ENCODE results near the gene TRANK1. TPM values are rescaled to one million over a fixed set of nuclear protein-coding genes. Genes with fewer than 3 reads are reported as not detected.
A peak's percentile ranks its signal among the peaks of the same experiment; 100 is the strongest.
"Not testable (repeated sequence)": the region's sequence is repeated elsewhere in the genome, so short reads cannot be mapped to it uniquely, and the experiment has no call there.

The TRANK1 gene
- total RNA-seq, 2 experiments from 2014 or later, result 12.0 to 13.2 TPM

GRCh38 chr3:36957063-36957462 lies 12.2 kb upstream of the TRANK1 start:
- Mint-ChIP-seq H3K9me3 (ENCODE audit: low read depth) (no peaks in the 10 kb centered on the region), H3K27ac (no peak overlapping the region), H3K4me1 (peaks cover 16% of the 10 kb centered on the region), H3K27me3 (no peaks in the 10 kb centered on the region), H3K4me3 (no peak overlapping the region), H3K36me3 (ENCODE audit: low read depth) (no peaks in the 10 kb centered on the region)
- intact Hi-C loops (cut with DNase I, micrococcal nuclease), result loop anchor here in 1 of 2 experiments (10.0 kb wide), 1 partner anchor 992 kb away; no protein-coding TSS in a partner anchor
- DNase-seq (peak; percentile 21), ATAC-seq (no peak)
- POLR2A ChIA-PET, result no interaction called here
- CTCF ChIA-PET, result interaction anchor here (0.6 to 4.2 kb wide), 12 partner anchors 8 to 229 kb away, joined by 3 to 33 read pairs (median 15); partner anchors contain the start of genes EPM2AIP1, MLH1 and TRANK1

GRCh38 chr3:36956155-36956554 lies 11.3 kb upstream of the TRANK1 start:
- Mint-ChIP-seq H3K27me3 (no peaks in the 10 kb centered on the region), H3K9me3 (ENCODE audit: low read depth) (no peaks in the 10 kb centered on the region), H3K27ac (no peak overlapping the region), H3K4me3 (no peak overlapping the region), H3K4me1 (peaks cover 16% of the 10 kb centered on the region), H3K36me3 (ENCODE audit: low read depth) (no peaks in the 10 kb centered on the region)
- ATAC-seq (no peak), DNase-seq (no peak)
- POLR2A ChIA-PET, result no interaction called here
- CTCF ChIA-PET, result interaction anchor here (1.1 to 1.3 kb wide), 3 partner anchors 14 to 113 kb away, joined by 3 read pairs; no protein-coding TSS in a partner anchor
- intact Hi-C loops (cut with DNase I, micrococcal nuclease), result loop anchor here in 1 of 2 experiments (10.0 kb wide), 1 partner anchor 991 kb away; no protein-coding TSS in a partner anchor

- ATAC-seq (no peak), DNase-seq (no peak)
- ChIA-PET POLR2A (interaction anchor here (0.9 kb wide), 1 partner anchor 66 kb away, joined by 3 read pairs; no protein-coding TSS in a partner anchor), CTCF (interaction anchor here (1.5 kb wide), 1 partner anchor 10 kb away, joined by 4 read pairs; the partner anchor contains the start of gene TRANK1)
- intact Hi-C loops (cut with DNase I, micrococcal nuclease), result loop anchor here in 1 of 2 experiments (10.0 kb wide), 1 partner anchor 990 kb away; no protein-coding TSS in a partner anchor
- H3K4me1 Mint-ChIP-seq, result peaks cover 16% of the 10 kb centered on the region
- no peak overlapping the region for H3K27ac Mint-ChIP-seq
- no peaks in the 10 kb centered on the region for H3K36me3 Mint-ChIP-seq (ENCODE audit: low read depth)
- no peak overlapping the region for H3K4me3 Mint-ChIP-seq
- no peaks in the 10 kb centered on the region for H3K9me3 Mint-ChIP-seq (ENCODE audit: low read depth)
- no peaks in the 10 kb centered on the region for H3K27me3 Mint-ChIP-seq
Observed at GRCh38 chr3:36954452-36955134, 9.7 kb upstream of the TRANK1 start.

GRCh38 chr3:36947814-36948213 lies 3.0 kb upstream of the TRANK1 start:
- H3K27ac Mint-ChIP-seq; H3K36me3 Mint-ChIP-seq (ENCODE audit: low read depth); DNase-seq; POLR2A ChIA-PET; H3K27me3 Mint-ChIP-seq; H3K4me1 Mint-ChIP-seq; intact Hi-C loops (cut with DNase I, micrococcal nuclease); ATAC-seq; H3K4me3 Mint-ChIP-seq: not testable (repeated sequence)
- H3K9me3 Mint-ChIP-seq (ENCODE audit: low read depth), result peaks cover 16% of the 10 kb centered on the region
- CTCF ChIA-PET, result interaction anchor here (0.7 to 2.9 kb wide), 3 partner anchors 11 to 204 kb away, joined by 3 to 18 read pairs (median 4); no protein-coding TSS in a partner anchor

GRCh38 chr3:36945333-36945980 lies 603 bp upstream of the TRANK1 start:
- peaks cover 11% of the 10 kb centered on the region for H3K4me1 Mint-ChIP-seq

GRCh38 chr3:36944012-36944640 lies 728 bp downstream of the TRANK1 start:
- peaks cover 7% of the 10 kb centered on the region for H3K36me3 Mint-ChIP-seq (ENCODE audit: low read depth)
- CTCF ChIA-PET, result interaction anchor here (0.6 to 3.6 kb wide), 4 partner anchors 10 to 129 kb away, joined by 3 to 17 read pairs (median 4); no protein-coding TSS in a partner anchor
- POLR2A ChIA-PET, result interaction anchor here (1.9 kb wide), 1 partner anchor 49 kb away, joined by 9 read pairs; the partner anchor contains the start of genes EPM2AIP1 and MLH1
- DNase-seq (peak; percentile 55), ATAC-seq (peak; percentile 45)
- peak overlapping the region; percentile 51 for H3K27ac Mint-ChIP-seq
- peak overlapping the region; percentile 75 for H3K4me3 Mint-ChIP-seq
- H3K9me3 Mint-ChIP-seq (ENCODE audit: low read depth), result peaks cover 16% of the 10 kb centered on the region
- intact Hi-C loops (cut with DNase I, micrococcal nuclease), result loop anchor here (1.0 to 2.0 kb wide), 4 partner anchors 31 to 68 kb away; partner anchors contain the start of genes EPM2AIP1 (in 1 of the 2) and MLH1 (in 1 of the 2)
- H3K27me3 Mint-ChIP-seq, result no peaks in the 10 kb centered on the region
- H3K4me1 Mint-ChIP-seq, result peaks cover 11% of the 10 kb centered on the region

More at GRCh38 chr3:36945333-36945980, 603 bp upstream of the TRANK1 start:
- POLR2A ChIA-PET, result interaction anchor here (1.9 kb wide), 1 partner anchor 47 kb away, joined by 9 read pairs; the partner anchor contains the start of genes EPM2AIP1 and MLH1
- DNase-seq, result no peak
- H3K27me3 Mint-ChIP-seq, result no peaks in the 10 kb centered on the region
- H3K36me3 Mint-ChIP-seq (ENCODE audit: low read depth), result peaks cover 7% of the 10 kb centered on the region
- H3K27ac Mint-ChIP-seq, result no peak overlapping the region
- ATAC-seq, result no peak
- CTCF ChIA-PET, result interaction anchor here (0.5 to 3.6 kb wide), 3 partner anchors 8 to 49 kb away, joined by 3 to 17 read pairs (median 4); no protein-coding TSS in a partner anchor
- peak overlapping the region; percentile 68 for H3K4me3 Mint-ChIP-seq
- H3K9me3 Mint-ChIP-seq (ENCODE audit: low read depth), result peaks cover 16% of the 10 kb centered on the region
- intact Hi-C loops (cut with DNase I, micrococcal nuclease), result loop anchor here (2.0 kb wide), 2 partner anchors 33 to 47 kb away; partner anchors contain the start of genes EPM2AIP1 (in 1 of the 2) and MLH1 (in 1 of the 2)

- peaks cover 7% of the 10 kb centered on the region for H3K36me3 Mint-ChIP-seq (ENCODE audit: low read depth)
- POLR2A ChIA-PET, result interaction anchor here (1.9 kb wide), 1 partner anchor 49 kb away, joined by 9 read pairs; the partner anchor contains the start of genes EPM2AIP1 and MLH1
- DNase-seq (no peak), ATAC-seq (no peak)
- peak overlapping the region; percentile 75 for H3K4me3 Mint-ChIP-seq
- CTCF ChIA-PET, result interaction anchor here (1.0 to 3.6 kb wide), 2 partner anchors 15 to 76 kb away, joined by 3 to 17 read pairs; no protein-coding TSS in a partner anchor
- intact Hi-C loops (cut with DNase I, micrococcal nuclease), result no loop called here
- no peaks in the 10 kb centered on the region for H3K27me3 Mint-ChIP-seq
- peaks cover 14% of the 10 kb centered on the region for H3K9me3 Mint-ChIP-seq (ENCODE audit: low read depth)
- peak overlapping the region; percentile 51 for H3K27ac Mint-ChIP-seq
- H3K4me1 Mint-ChIP-seq, result peaks cover 11% of the 10 kb centered on the region
Observed at GRCh38 chr3:36943601-36944000, 1.3 kb downstream of the TRANK1 start.

- Mint-ChIP-seq H3K4me3 (no peak overlapping the region), H3K9me3 (ENCODE audit: low read depth) (peaks cover 8% of the 10 kb centered on the region), H3K4me1 (peaks cover 11% of the 10 kb centered on the region), H3K27ac (no peak overlapping the region), H3K36me3 (ENCODE audit: low read depth) (peaks cover 4% of the 10 kb centered on the region), H3K27me3 (no peaks in the 10 kb centered on the region)
- no peak for ATAC-seq
- intact Hi-C loops (cut with DNase I, micrococcal nuclease), result no loop called here
- ChIA-PET CTCF (interaction anchor here (0.8 to 3.6 kb wide), 2 partner anchors 16 kb away, joined by 4 to 17 read pairs; no protein-coding TSS in a partner anchor), POLR2A (interaction anchor here (1.0 kb wide), 1 partner anchor 30 kb away, joined by 4 read pairs; no protein-coding TSS in a partner anchor)
- no peak for DNase-seq
Observed at GRCh38 chr3:36942638-36943248, 2.1 kb downstream of the TRANK1 start.

GRCh38 chr3:36941658-36942057 lies 3.2 kb downstream of the TRANK1 start:
- no peak overlapping the region for H3K4me3 Mint-ChIP-seq
- POLR2A ChIA-PET, result interaction anchor here (0.6 kb wide), 1 partner anchor 11 kb away, joined by 5 read pairs; no protein-coding TSS in a partner anchor
- ATAC-seq (no peak), DNase-seq (no peak)
- no peaks in the 10 kb centered on the region for H3K36me3 Mint-ChIP-seq (ENCODE audit: low read depth)
- intact Hi-C loops (cut with DNase I, micrococcal nuclease), result no loop called here
- CTCF ChIA-PET, result no interaction called here
- H3K27me3 Mint-ChIP-seq, result no peaks in the 10 kb centered on the region
- peaks cover 11% of the 10 kb centered on the region for H3K4me1 Mint-ChIP-seq
- no peak overlapping the region for H3K27ac Mint-ChIP-seq
- H3K9me3 Mint-ChIP-seq (ENCODE audit: low read depth), result peaks cover 2% of the 10 kb centered on the region

- POLR2A ChIA-PET, result interaction anchor here (0.7 kb wide), 1 partner anchor 92 kb away, joined by 4 read pairs; no protein-coding TSS in a partner anchor
- DNase-seq (no peak), ATAC-seq (no peak)
- intact Hi-C loops (cut with DNase I, micrococcal nuclease), result no loop called here
- no peak overlapping the region for H3K27ac Mint-ChIP-seq
- H3K4me1 Mint-ChIP-seq, result peaks cover 11% of the 10 kb centered on the region
- H3K9me3 Mint-ChIP-seq (ENCODE audit: low read depth), result no peaks in the 10 kb centered on the region
- CTCF ChIA-PET, result no interaction called here
- no peak overlapping the region for H3K4me3 Mint-ChIP-seq
- H3K27me3 Mint-ChIP-seq, result no peaks in the 10 kb centered on the region
- H3K36me3 Mint-ChIP-seq (ENCODE audit: low read depth), result no peaks in the 10 kb centered on the region
Observed at GRCh38 chr3:36941162-36941561, 3.7 kb downstream of the TRANK1 start.
